ENCODE data around the gene SIAH1. TPM values are rescaled to one million over a fixed set of nuclear protein-coding genes. Genes with fewer than 3 reads are reported as not detected.

Gene SIAH1
- total and polyA plus RNA-seq, 10 of the 15 experiments (the other 5 are each of a cell fraction or from before 2014, with no cell fraction given) = 5.1 to 21.1 (median 13.9) TPM

DNA sequence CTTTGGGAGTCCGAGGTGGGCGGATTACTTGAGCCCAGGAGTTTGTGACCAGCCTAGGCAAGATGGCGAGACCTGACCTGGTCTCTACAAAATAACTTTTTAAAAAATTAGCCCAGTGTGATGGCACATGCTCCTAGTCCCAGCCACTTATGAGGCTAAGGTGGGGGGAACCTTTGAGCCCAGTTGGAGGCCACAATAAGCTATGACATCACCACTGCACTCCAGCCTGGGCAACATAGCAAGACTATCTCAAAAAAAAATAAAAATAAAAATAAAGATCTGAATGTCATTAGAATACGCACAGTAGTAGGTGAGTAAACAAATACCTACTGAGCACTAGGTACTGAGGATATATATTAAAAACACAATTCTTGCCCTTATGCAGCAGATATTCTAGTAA is 3.1 kb downstream of the SIAH1 start:
- ChIA-PET POLR2A (interaction anchor here (0.6 to 1.5 kb wide), 2 partner anchors 11 to 16 kb away, joined by 3 to 9 read pairs; no protein-coding TSS in a partner anchor), RAD21 (ENCODE audit: unreplicated experiment) (interaction anchor here (0.9 to 4.4 kb wide), 2 partner anchors 13 to 16 kb away, joined by 4 to 30 read pairs; no protein-coding TSS in a partner anchor), SMC1A (ENCODE audit: uncharacterized antibody, unreplicated experiment) (interaction anchor here (1.0 to 12.1 kb wide), 2 partner anchors 15 to 97 kb away, joined by 3 to 112 read pairs; no protein-coding TSS in a partner anchor), CTCF (interaction anchor here (2.3 to 2.4 kb wide), 2 partner anchors 16 to 241 kb away, joined by 12 to 14 read pairs; no protein-coding TSS in a partner anchor)
- Histone ChIP-seq H3K36me3 (ENCODE audit: control insufficient read depth in 2 of 2, insufficient read depth in 2 of 2, low read length in 1 of 2) (no peaks in the 10 kb centered on the region), H3K4me3 (peak overlapping the region; percentile 32; the same call in 1 of the 2 replicates), H3K4me2 (ENCODE audit: control insufficient read depth, insufficient read depth) (peak overlapping the region; percentile 73; the same call in 1 of the 2 replicates), H4K20me1 (ENCODE audit: control insufficient read depth, insufficient read depth) (no peaks in the 10 kb centered on the region), H2AFZ (ENCODE audit: control insufficient read depth, low read depth, low read length) (no peak overlapping the region), H3K9ac (ENCODE audit: control insufficient read depth, insufficient read depth, low read length) (no peak overlapping the region), H3K79me2 (ENCODE audit: control insufficient read depth, insufficient read depth, low read length) (peaks cover 72% of the 10 kb centered on the region), H3K4me1 (ENCODE audit: control insufficient read depth, insufficient read depth, low read length) (peaks cover 4% of the 10 kb centered on the region), H3K27ac (ENCODE audit: control insufficient read depth, insufficient read depth) (no peak overlapping the region), H3K27me3 (replicated peaks in 1 of 2; ENCODE audit: control insufficient read depth in 2 of 2, insufficient read depth in 2 of 2, low read length in 1 of 2) (no peaks in the 10 kb centered on the region), H3K9me3 (replicated peaks; ENCODE audit: control insufficient read depth, insufficient read depth, low read length) (no peaks in the 10 kb centered on the region)
- intact Hi-C loops (cut with micrococcal nuclease; ENCODE audit: unreplicated experiment) (no loop called here), in situ Hi-C loops (cut with MboI) (no loop called here)
- DNase-seq (ENCODE audit: low read depth, low spot score) = no peak
- no peak for TF ChIP-seq POLR2A (IDR thresholded peaks at IDR 0.05; ENCODE audit: low read depth, low read length)
- TF ChIP-seq, protein P1, sequence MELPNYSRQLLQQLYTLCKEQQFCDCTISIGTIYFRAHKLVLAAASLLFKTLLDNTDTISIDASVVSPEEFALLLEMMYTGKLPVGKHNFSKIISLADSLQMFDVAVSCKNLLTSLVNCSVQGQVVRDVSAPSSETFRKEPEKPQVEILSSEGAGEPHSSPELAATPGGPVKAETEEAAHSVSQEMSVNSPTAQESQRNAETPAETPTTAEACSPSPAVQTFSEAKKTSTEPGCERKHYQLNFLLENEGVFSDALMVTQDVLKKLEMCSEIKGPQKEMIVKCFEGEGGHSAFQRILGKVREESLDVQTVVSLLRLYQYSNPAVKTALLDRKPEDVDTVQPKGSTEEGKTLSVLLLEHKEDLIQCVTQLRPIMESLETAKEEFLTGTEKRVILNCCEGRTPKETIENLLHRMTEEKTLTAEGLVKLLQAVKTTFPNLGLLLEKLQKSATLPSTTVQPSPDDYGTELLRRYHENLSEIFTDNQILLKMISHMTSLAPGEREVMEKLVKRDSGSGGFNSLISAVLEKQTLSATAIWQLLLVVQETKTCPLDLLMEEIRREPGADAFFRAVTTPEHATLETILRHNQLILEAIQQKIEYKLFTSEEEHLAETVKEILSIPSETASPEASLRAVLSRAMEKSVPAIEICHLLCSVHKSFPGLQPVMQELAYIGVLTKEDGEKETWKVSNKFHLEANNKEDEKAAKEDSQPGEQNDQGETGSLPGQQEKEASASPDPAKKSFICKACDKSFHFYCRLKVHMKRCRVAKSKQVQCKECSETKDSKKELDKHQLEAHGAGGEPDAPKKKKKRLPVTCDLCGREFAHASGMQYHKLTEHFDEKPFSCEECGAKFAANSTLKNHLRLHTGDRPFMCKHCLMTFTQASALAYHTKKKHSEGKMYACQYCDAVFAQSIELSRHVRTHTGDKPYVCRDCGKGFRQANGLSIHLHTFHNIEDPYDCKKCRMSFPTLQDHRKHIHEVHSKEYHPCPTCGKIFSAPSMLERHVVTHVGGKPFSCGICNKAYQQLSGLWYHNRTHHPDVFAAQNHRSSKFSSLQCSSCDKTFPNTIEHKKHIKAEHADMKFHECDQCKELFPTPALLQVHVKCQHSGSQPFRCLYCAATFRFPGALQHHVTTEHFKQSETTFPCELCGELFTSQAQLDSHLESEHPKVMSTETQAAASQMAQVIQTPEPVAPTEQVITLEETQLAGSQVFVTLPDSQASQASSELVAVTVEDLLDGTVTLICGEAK (IDR thresholded peaks at IDR 0.05; ENCODE audit: borderline replicate concordance) = no peak
- TF ChIP-seq CBX3 (IDR thresholded peaks at IDR 0.05; ENCODE audit: borderline replicate concordance, low read depth) = no peak
- TF ChIP-seq FOXK2 (IDR thresholded peaks at IDR 0.05) = no peak
- TF ChIP-seq, protein P2, sequence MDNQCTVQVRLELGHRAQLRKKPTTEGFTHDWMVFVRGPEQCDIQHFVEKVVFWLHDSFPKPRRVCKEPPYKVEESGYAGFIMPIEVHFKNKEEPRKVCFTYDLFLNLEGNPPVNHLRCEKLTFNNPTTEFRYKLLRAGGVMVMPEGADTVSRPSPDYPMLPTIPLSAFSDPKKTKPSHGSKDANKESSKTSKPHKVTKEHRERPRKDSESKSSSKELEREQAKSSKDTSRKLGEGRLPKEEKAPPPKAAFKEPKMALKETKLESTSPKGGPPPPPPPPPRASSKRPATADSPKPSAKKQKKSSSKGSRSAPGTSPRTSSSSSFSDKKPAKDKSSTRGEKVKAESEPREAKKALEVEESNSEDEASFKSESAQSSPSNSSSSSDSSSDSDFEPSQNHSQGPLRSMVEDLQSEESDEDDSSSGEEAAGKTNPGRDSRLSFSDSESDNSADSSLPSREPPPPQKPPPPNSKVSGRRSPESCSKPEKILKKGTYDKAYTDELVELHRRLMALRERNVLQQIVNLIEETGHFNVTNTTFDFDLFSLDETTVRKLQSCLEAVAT (IDR thresholded peaks at IDR 0.05) = peak; percentile 42; the same call in 1 of the 2 replicates
- no peak for TF ChIP-seq NFXL1 (IDR thresholded peaks at IDR 0.05; ENCODE audit: borderline replicate concordance)
- peak; percentile 70 for TF ChIP-seq ATF7 (IDR thresholded peaks at IDR 0.05; ENCODE audit: low read depth)
- FAIRE-seq = no peak
- 98% methylated on average over 4 of the region's 4 CpGs for WGBS (ENCODE audit: insufficient coverage, insufficient replicate concordance, low lambda C conversion rate, missing lambda C conversion rate)
- no peak for ATAC-seq
- BruUV-seq (replicated peaks) = no TSS peak

Data from GM12878 (cell line).